ENCODE measurements around the gene PCK2. TPM values are rescaled to one million over a fixed set of nuclear protein-coding genes. Genes with fewer than 3 reads are reported as not detected.

Gene PCK2
- total and polyA plus RNA-seq, 2 donors (not counting 3 experiments of a cell fraction or from before 2014, with no cell fraction given), result 23.5 to 24.5 TPM

DNA sequence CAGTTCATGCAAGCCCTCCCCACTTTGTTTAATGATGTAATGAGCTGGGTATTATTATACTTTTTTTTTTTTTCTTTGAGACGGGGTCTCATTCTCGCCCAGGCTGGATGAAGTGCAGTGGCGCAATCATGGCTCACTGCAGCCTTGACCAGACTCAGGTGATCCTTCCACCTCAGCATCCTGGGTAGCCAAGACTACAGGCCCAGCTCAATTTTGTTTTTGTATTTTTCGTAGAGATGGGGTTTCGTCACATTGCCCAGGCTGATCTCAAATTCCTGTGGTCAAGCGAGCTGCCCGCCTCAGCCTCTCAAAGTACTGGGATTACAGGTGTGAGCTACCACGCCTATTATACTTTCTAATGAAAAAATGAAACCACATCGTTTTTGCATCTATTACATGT is 15.9 kb downstream of the PCK2 start:
- H3K27me3 ChIP-seq (ENCODE audit: control insufficient read depth in 2 of 2, insufficient read depth in 2 of 2, low read length in 2 of 2), result no peaks in the 10 kb centered on the region
- H3K27ac ChIP-seq (ENCODE audit: insufficient read depth, low read depth, low read length), result no peak overlapping the region
- no peak overlapping the region for H3K4me2 ChIP-seq (ENCODE audit: insufficient read depth, low read length)
- H3K9me1 ChIP-seq (replicated peaks; ENCODE audit: control insufficient read depth, extremely low read depth, insufficient read depth, low read length), result no peaks in the 10 kb centered on the region
- H3K4me1 ChIP-seq (ENCODE audit: control insufficient read depth, extremely low read depth, insufficient read depth, low read length), result peaks cover 22% of the 10 kb centered on the region
- DNase-seq (ENCODE audit: low read depth, low spot score), result no peak
- ChIA-PET POLR2A (interaction anchor here (1.2 kb wide), 1 partner anchor 16 kb away, joined by 3 read pairs; no protein-coding TSS in a partner anchor), CTCF (interaction anchor here (1.2 to 11.7 kb wide), 7 partner anchors 9 to 54 kb away, joined by 3 to 420 read pairs (median 11); partner anchors contain the start of genes EMC9, IRF9, PCK2 and PSME2)
- H4K20me1 ChIP-seq (replicated peaks; ENCODE audit: control insufficient read depth, extremely low read depth, insufficient read depth, low read length), result no peaks in the 10 kb centered on the region
- no peaks in the 10 kb centered on the region for H3K9me3 ChIP-seq (replicated peaks; ENCODE audit: control insufficient read depth, insufficient read depth, low read length)
- no peak overlapping the region for H3K4me3 ChIP-seq (replicated peaks in 1 of 3; ENCODE audit: insufficient read depth in 1 of 3, low read depth in 1 of 3, low read length in 3 of 3)
- no peaks in the 10 kb centered on the region for H3K36me3 ChIP-seq (ENCODE audit: control insufficient read depth in 2 of 2, extremely low read depth in 1 of 2, insufficient read depth in 2 of 2, low read length in 2 of 2)
- H3K79me2 ChIP-seq (ENCODE audit: control insufficient read depth, insufficient read depth, low read length), result no peaks in the 10 kb centered on the region
- no peak overlapping the region for H3K9ac ChIP-seq (replicated peaks; ENCODE audit: extremely low read depth, insufficient read depth, low read length)
- TF ChIP-seq, protein P1, sequence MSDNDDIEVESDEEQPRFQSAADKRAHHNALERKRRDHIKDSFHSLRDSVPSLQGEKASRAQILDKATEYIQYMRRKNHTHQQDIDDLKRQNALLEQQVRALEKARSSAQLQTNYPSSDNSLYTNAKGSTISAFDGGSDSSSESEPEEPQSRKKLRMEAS (IDR thresholded peaks at IDR 0.05; ENCODE audit: insufficient read depth, insufficient read length), result no peak
- TF ChIP-seq GATA2 (IDR thresholded peaks at IDR 0.05; ENCODE audit: insufficient read depth, insufficient read length, low read depth, low read length) (no peak), POLR2A (IDR thresholded peaks at IDR 0.05; ENCODE audit: low read depth, low read length) (no peak), EZH2 (IDR thresholded peaks at IDR 0.05; ENCODE audit: borderline replicate concordance, low read depth, low read length, severe bottlenecking) (no peak), POLR2AphosphoS5 (IDR thresholded peaks at IDR 0.05; ENCODE audit: insufficient read depth, low read depth, low read length) (no peak), JUN (IDR thresholded peaks at IDR 0.05; ENCODE audit: borderline replicate concordance, insufficient read depth, insufficient read length, low read depth) (no peak), MYC (IDR thresholded peaks at IDR 0.05; ENCODE audit: low read depth, low read length) (no peak)
- TF ChIP-seq, protein P2, sequence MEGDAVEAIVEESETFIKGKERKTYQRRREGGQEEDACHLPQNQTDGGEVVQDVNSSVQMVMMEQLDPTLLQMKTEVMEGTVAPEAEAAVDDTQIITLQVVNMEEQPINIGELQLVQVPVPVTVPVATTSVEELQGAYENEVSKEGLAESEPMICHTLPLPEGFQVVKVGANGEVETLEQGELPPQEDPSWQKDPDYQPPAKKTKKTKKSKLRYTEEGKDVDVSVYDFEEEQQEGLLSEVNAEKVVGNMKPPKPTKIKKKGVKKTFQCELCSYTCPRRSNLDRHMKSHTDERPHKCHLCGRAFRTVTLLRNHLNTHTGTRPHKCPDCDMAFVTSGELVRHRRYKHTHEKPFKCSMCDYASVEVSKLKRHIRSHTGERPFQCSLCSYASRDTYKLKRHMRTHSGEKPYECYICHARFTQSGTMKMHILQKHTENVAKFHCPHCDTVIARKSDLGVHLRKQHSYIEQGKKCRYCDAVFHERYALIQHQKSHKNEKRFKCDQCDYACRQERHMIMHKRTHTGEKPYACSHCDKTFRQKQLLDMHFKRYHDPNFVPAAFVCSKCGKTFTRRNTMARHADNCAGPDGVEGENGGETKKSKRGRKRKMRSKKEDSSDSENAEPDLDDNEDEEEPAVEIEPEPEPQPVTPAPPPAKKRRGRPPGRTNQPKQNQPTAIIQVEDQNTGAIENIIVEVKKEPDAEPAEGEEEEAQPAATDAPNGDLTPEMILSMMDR (IDR thresholded peaks at IDR 0.05; ENCODE audit: extremely low read depth in 1 of 2, insufficient read depth in 1 of 2, low read depth in 1 of 2, low read length in 2 of 2), result no peak
- FAIRE-seq, result no peak
- dilution Hi-C loops (cut with MboI; ENCODE audit: extremely low pct_ligation_motif_present, low sequenced_read_pairs) (no loop called here), intact Hi-C loops (cut with micrococcal nuclease) (loop anchor here (5.0 kb wide), 1 partner anchor 1178 kb away; no protein-coding TSS in a partner anchor)
- H2AFZ ChIP-seq (ENCODE audit: low read depth, low read length), result no peak overlapping the region
- no TSS peak for BruUV-seq (replicated peaks)
